DMS153 (cell line): ENCODE results near the gene C22orf39.

Experiments
- DNase-seq: peaks from one replicate; lab custom pipeline; 2025; lab: John Stamatoyannopoulos, UW

The C22orf39 gene

GRCh38 chr22:19477321-19478044, 30.0 kb upstream of the C22orf39 start:
- DNase-seq = no peak

- DNase-seq = no peak
Observed at GRCh38 chr22:19476023-19476422, 28.5 kb upstream of the C22orf39 start.

DNA sequence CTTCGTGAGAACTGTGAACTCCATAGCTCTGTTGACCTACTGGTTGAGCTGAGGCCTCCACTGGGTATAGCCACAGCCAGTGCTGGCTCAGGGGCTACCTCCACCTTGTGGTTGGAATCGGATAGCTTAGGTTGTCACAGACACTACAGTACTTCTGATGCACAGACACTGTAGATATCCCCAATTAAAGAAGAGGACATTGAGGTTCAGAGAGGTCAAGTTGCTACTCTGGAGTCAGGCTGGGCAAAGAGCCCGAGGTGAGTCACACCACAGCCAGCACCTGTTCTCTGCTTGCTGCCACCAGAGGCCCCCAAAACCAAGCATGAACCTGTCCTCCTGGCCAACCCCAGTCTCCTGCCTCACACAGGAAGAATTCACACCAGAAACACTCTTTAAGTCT, 26.1 kb upstream of the C22orf39 start:
- DNase-seq = no peak

DNA sequence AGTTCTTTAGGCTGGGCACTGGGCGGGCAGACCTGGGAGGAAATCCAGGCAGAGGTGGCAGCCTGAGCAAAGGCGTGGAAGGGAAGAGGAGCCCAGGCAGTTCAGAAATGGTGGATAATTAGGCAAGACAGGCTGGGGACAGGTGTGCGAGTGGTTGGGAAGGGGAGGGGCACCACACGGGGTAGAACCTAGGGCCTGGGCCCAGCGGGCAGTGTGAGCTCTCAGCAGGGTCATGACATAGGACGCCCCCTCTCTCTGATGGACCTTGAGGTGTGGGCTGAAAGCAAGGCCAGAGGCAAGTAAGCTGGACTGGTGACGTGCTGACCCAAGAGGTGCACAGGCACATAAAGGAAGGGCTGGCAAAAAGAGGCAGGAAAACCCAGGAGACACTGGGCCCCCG, 24.7 kb upstream of the C22orf39 start:
- DNase-seq = no peak

DNA sequence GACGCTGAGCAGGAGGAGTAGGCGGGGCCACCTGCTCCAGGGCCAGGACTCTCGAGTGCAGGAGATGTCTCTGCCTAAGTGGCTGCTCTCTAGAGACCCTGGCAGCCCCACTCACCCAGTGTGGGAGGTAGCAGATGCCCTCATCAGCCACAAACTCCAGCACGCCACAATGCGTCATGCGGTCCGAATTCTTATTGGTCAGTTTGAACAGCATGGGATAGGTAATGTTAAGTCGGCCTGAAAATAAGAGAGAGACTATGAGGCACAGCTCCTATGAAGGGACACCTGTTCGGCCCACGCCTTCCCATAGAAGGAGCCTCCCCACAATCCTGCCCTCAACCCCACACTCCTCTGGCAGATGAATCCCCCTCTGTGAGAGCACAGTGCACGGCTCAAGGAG, 24.1 kb upstream of the C22orf39 start:
- DNase-seq = no peak

- no peak for DNase-seq
Observed at GRCh38 chr22:19470010-19470409, 22.5 kb upstream of the C22orf39 start.

DNA sequence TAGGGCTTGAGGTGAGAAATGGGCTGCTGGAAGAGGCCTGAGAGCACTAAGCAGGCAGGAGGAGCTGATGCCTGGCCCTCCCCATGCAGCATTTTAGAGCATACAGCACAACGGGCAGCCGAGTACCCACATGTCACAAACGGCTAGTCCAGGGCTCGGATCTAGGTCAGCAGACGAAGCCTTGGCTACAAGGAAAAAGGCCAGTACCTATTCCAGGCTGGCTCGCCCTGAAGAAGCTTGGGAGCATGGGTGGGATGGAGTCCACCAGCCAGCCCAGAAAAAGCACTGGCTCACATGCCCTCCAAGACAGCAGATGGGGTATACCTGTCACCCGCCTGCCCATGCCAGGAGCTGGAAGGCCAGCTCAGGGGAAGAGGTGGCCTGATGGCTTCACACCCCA, 21.9 kb upstream of the C22orf39 start:
- DNase-seq = no peak

DNA sequence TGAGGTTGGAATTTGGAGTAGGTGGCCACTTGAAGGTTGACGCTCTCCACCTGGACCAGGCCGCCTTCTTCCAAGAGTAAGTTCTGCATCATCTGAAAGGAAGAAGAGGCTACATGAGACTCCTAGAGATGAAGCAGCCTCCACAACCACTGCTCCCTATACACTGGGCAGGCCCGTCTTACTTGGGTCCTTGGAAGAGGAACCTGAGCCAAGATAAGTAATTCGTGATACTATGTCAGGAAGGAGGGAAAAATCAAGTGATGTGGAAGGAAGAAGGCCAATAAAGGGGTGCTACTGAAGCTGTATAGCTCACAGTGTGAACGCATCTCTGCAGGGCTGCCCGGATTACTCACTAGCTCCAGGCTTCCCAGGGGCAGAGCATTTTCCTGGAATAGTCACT, 20.4 kb upstream of the C22orf39 start:
- no peak for DNase-seq

GRCh38 chr22:19466848-19467752, 19.6 kb upstream of the C22orf39 start:
- DNase-seq = no peak

DNA sequence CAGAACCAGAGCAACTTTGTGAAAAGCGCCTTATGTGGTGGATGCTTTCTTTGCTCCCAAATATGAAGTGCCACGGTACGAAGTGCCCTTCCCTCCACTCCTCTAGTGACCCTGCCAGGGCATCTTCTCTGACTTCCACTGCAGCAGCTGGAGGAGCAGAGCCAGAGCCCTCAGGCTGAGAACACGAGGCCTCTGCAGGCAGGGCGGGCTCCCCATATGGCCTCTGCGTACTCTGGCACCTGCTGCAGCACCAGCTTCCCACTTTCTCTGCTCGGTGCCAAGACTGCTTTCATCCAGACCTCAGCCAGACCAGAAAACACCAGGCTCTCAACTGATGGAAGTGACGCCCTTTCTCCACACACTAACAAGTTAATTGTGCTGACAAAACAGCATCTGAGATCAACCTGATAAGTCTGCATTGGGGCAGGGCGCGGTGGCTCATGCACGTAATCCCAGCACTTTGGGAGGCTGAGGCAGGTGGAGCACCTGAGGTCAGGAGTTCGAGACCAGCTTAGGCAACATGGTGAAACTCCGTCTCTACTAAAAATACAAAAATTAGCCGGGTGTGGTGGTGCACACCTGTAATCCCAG, 18.7 kb upstream of the C22orf39 start:
- DNase-seq = no peak

DNA sequence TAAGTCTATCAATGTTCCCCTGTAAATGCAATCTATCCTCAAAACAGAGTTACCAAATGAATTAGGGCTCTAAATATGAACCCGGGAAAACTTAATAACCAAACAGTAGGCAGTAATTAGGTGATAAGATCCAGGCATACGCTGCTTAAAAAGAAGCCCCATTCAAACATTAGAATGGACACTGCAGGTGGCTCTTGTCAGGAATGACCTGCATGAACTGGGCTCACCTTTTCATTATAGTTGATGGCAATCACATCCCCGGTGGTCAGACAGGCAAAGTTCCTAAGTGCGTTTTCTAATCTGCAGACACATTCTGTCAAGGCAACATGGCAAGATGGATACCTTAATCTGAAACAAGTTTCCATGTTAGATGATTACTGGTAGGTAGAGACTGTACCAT, 17.5 kb upstream of the C22orf39 start:
- no peak for DNase-seq

DNA sequence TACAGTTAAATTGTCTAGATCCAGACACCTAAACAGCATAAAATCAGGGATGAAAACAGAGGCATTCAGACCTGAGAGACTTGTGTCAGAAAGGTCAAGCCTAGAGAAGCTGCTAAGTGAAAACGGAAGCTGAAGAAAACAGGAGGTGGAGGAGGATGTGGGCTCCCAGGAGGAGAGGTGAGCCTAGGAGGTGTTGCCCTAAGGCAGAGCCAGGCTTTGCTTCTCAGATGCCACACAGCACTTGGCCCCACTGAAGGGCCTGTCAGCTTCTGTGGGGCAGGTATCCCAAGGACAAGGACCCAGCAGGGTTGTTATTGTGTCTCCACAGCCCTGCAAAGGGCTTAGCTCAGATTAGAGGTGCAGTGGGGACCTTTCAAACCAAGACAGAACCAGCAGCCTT, 17.0 kb upstream of the C22orf39 start:
- DNase-seq = no peak

GRCh38 chr22:19463491-19464469, 16.3 kb upstream of the C22orf39 start:
- no peak for DNase-seq

DNA sequence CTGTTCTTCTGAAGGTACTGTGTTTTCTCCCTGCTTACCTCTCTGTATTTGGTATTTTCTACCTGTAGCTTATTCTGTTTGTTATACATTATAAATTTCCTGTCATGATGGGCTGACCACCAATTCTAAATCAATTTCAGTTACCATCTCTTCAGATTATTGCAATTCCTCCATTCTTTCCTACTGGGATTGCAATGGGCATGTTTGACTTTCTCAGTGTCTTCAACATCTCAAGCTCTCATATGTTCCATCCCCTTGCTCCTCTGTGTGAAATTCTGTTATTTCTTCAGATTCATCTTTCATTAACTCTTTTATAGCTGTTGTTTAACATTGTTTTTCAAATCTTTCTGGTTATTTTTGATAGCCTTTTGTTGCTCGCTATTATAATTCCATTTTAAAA, 15.5 kb upstream of the C22orf39 start:
- DNase-seq = no peak

- no peak for DNase-seq
Observed at GRCh38 chr22:19461506-19461905, 14.0 kb upstream of the C22orf39 start.

- no peak for DNase-seq
Observed at GRCh38 chr22:19460036-19460435, 12.5 kb upstream of the C22orf39 start.

GRCh38 chr22:19457828-19458428, 10.4 kb upstream of the C22orf39 start:
- no peak for DNase-seq

DNA sequence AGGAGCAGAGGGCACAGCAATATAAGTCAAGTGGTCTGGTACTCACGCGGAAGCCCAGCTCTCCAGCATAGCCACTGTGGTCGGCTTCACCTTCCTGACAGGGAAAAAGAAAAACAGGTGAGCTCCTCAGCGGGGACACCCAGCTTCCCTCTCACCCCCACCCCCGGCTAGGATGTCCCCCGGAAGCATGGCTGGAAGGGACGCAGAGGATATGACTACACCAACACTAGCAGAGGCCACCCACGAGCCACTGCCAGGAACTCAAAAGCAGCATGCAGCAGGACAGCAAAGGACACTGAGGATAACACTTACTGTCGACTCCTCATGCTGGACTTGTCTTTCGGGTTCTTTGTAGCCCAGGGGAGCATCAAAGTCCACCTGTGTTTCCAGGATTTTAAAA, 9.0 kb upstream of the C22orf39 start:
- no peak for DNase-seq

- DNase-seq = no peak
Observed at GRCh38 chr22:19455585-19456370, 8.3 kb upstream of the C22orf39 start.

DNA sequence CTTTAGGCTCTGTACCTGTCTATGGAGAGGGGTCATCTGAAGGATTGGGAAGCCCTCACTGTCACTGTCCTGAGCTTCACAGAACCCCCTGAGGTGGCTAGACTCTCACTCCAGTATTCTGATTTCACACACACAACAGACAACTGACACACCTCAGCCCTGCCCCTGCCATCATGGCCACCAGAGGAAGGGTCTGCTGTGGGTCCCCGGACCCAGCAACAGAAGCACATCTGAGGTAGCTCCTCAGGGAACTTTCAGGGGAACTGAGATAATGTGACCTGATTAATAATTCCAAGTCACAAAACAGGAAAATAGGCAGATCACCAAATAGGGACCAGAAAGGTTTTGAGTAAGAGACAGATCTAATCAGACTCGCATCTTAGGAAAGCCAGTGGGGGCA, 7.5 kb upstream of the C22orf39 start:
- no peak for DNase-seq

DNA sequence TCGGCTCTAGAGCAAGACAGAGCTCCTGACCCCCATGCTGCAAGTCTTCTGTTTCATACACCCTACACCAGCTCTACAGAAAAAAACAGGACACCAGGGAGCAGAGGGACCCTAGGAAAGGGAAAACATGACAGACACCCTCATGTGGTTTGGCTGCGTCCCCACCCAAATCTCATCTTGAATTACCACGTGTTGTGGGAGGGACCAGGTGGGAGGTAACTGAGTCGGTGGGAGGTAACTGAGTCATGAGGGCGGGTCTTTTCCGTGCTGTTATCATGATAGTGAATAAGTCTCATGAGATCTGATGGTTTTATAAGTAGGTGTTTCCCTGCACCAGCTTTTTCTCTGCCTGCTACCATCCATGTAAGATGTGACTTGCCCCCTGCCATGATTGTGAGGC, 6.6 kb upstream of the C22orf39 start:
- DNase-seq = no peak
